IMR-90 (cell line): ENCODE results near the gene RAB8A. TPM values are rescaled to one million over a fixed set of nuclear protein-coding genes. Genes with fewer than 3 reads are reported as not detected.

Source experiments
- ATAC-seq: fragments of 200-7000 bp; cut with Tn5 transposase; 2 replicates; pipeline ENCODE4 v1.9.1; 2020; ENCODE audit warnings: low read depth, mild to moderate bottlenecking, moderate library complexity
- BruUV-seq: library from RNA; stranded (reverse); fragments of 400-500 nt; replicated peaks from 2 replicates; lab custom pipeline; 2021; lab: Mats Ljungman, UMichigan
- CTCF ChIA-PET: fragments of 300-600 bp; formaldehyde crosslinking; extraction: SDS; loops from one replicate; lab custom pipeline; 2021; ENCODE audit warnings: antibody characterized with exemption; lab: Yijun Ruan, JAX
- POLR2A ChIA-PET: fragments of 300-600 bp; sonication (Branson Sonifier 250); formaldehyde crosslinking; loops from one replicate; lab custom pipeline; 2022; ENCODE audit warnings: antibody characterized with exemption; ENCODE audit not compliant: unreplicated experiment; lab: Charles Lee
- DNase-seq: peaks from one replicate; pipeline ENCODE4 v3.0.0; 2013
- H2AFZ ChIP-seq: replicated peaks from 2 replicates; pipeline ENCODE3; 2013; ENCODE audit warnings: low read length, mild to moderate bottlenecking; ENCODE audit not compliant: poor library complexity
- H2AK5ac ChIP-seq: 2 replicates; pipeline ENCODE4 v1.6.1; 2013; ENCODE audit warnings: low read depth, low read length, inconsistent platforms
- H2AK9ac ChIP-seq: replicated peaks from 2 replicates; pipeline ENCODE3; 2013; ENCODE audit warnings: mild to moderate bottlenecking, low read depth, low read length, moderate library complexity; ENCODE audit not compliant: poor library complexity
- H2BK120ac ChIP-seq: 2 replicates; pipeline ENCODE4 v1.6.1; 2013; ENCODE audit warnings: low read depth, low read length, inconsistent platforms
- H2BK15ac ChIP-seq: 3 replicates; pipeline ENCODE4 v1.6.1; 2013; ENCODE audit warnings: low read depth, low read length, inconsistent platforms
- H2BK20ac ChIP-seq: 2 replicates; pipeline ENCODE4 v1.6.1; 2013; ENCODE audit warnings: low read depth, mild to moderate bottlenecking, inconsistent platforms, low read length, moderate library complexity
- H2BK5ac ChIP-seq: 2 replicates; pipeline ENCODE4 v1.6.1; 2013; ENCODE audit warnings: mild to moderate bottlenecking, low read depth, low read length, inconsistent platforms; ENCODE audit not compliant: poor library complexity, severe bottlenecking
- H3K14ac ChIP-seq: replicated peaks from 2 replicates; pipeline ENCODE4 v1.6.1; 2013; ENCODE audit warnings: low read depth, low read length, inconsistent platforms
- H3K18ac ChIP-seq: 2 replicates; pipeline ENCODE4 v1.6.1; 2013; ENCODE audit warnings: low read depth, low read length, control low read depth
- H3K23ac ChIP-seq: 2 replicates; pipeline ENCODE4 v1.6.1; 2013; ENCODE audit warnings: low read depth, low read length, inconsistent platforms
- H3K27ac ChIP-seq: 2 replicates; pipeline ENCODE4 v1.5.1; 2013; ENCODE audit warnings: mild to moderate bottlenecking, control low read depth, low read length; ENCODE audit not compliant: insufficient read depth
- H3K27me3 ChIP-seq: 2 replicates; pipeline ENCODE4 v1.6.1; 2013; ENCODE audit warnings: low read length; ENCODE audit not compliant: control insufficient read depth, insufficient read depth
- H3K36me3 ChIP-seq: 2 replicates; pipeline ENCODE4 v1.6.1; 2013; ENCODE audit warnings: low read length, mixed read lengths; ENCODE audit not compliant: control insufficient read depth, insufficient read depth
- H3K4ac ChIP-seq: 2 replicates; pipeline ENCODE4 v1.6.1; 2013; ENCODE audit warnings: low read depth, low read length, inconsistent platforms
- H3K4me1 ChIP-seq: 2 replicates; pipeline ENCODE4 v1.6.1; 2013; ENCODE audit warnings: low read length, mixed read lengths; ENCODE audit not compliant: control insufficient read depth, insufficient read depth
- H3K4me2 ChIP-seq: 2 replicates; pipeline ENCODE4 v1.6.1; 2013; ENCODE audit warnings: low read depth, mild to moderate bottlenecking, control low read depth, low read length, moderate library complexity
- H3K4me3 ChIP-seq: 2 replicates; pipeline ENCODE4 v1.5.1; 2013; ENCODE audit warnings: low read depth, mild to moderate bottlenecking, control low read depth, low read length, moderate library complexity; ENCODE audit not compliant: insufficient read depth
- H3K56ac ChIP-seq: 2 replicates; pipeline ENCODE4 v1.6.1; 2013; ENCODE audit warnings: low read length, inconsistent platforms; ENCODE audit not compliant: insufficient read depth; ENCODE audit errors: extremely low read depth
- H3K79me1 ChIP-seq, 2 experiments: 2 replicates each; pipeline ENCODE4 v1.6.1; 2013; ENCODE audit warnings: low read length in 2 of 2, inconsistent platforms in 1 of 2, low read depth in 1 of 2
- H3K9ac ChIP-seq: 2 replicates; pipeline ENCODE4 v1.6.1; 2013; ENCODE audit warnings: low read depth, low read length, control low read depth
- H3K9me1 ChIP-seq: 2 replicates; pipeline ENCODE4 v1.6.1; 2013; ENCODE audit warnings: low read length, inconsistent platforms; ENCODE audit not compliant: insufficient read depth
- H3K9me3 ChIP-seq: 2 replicates; pipeline ENCODE4 v1.6.1; 2013; ENCODE audit warnings: low read length; ENCODE audit not compliant: control insufficient read depth, insufficient read depth
- H4K20me1 ChIP-seq: 2 replicates; pipeline ENCODE4 v1.6.1; 2013; ENCODE audit warnings: low read length, inconsistent platforms; ENCODE audit not compliant: insufficient read depth
- H4K5ac ChIP-seq: 2 replicates; pipeline ENCODE4 v1.6.1; 2013; ENCODE audit warnings: mild to moderate bottlenecking, low read depth, low read length, control low read depth
- H4K8ac ChIP-seq, 2 experiments: 2 replicates each; pipeline ENCODE4 v1.6.1; 2013; ENCODE audit warnings: low read depth in 2 of 2, low read length in 2 of 2, control low read depth in 1 of 2, inconsistent platforms in 1 of 2
- H4K91ac ChIP-seq: 2 replicates; pipeline ENCODE4 v1.6.1; 2013; ENCODE audit warnings: low read depth, low read length, inconsistent platforms; ENCODE audit not compliant: insufficient read depth
- BHLHE40 ChIP-seq: fragments of 150-350 bp; IDR thresholded peaks from 2 replicates; pipeline ENCODE4 v1.6.1; 2016; ENCODE audit warnings: mild to moderate bottlenecking, low read depth, low read length
- CHD1 ChIP-seq: IDR thresholded peaks from 2 replicates; pipeline ENCODE4 v1.6.1; 2012; ENCODE audit warnings: low read depth, low read length, improper control_type of control experiment
- CTCF ChIP-seq: conservative IDR thresholded peaks from 2 replicates; pipeline ENCODE4 v1.5.1; 2012; ENCODE audit warnings: mild to moderate bottlenecking, low read depth, low read length, improper control_type of control experiment
- FOS ChIP-seq: fragments of 150-350 bp; IDR thresholded peaks from 2 replicates; pipeline ENCODE4 v1.6.1; 2016; ENCODE audit warnings: low read depth, low read length
- MXI1 ChIP-seq: IDR thresholded peaks from 2 replicates; pipeline ENCODE4 v1.6.1; 2012; ENCODE audit warnings: low read depth, mild to moderate bottlenecking, low read length, moderate library complexity, borderline replicate concordance
- NFE2L2 ChIP-seq: fragments of 150-350 bp; IDR thresholded peaks from 2 replicates; pipeline ENCODE4 v1.6.1; 2016; ENCODE audit warnings: low read depth, mild to moderate bottlenecking, low read length
- POLR2A ChIP-seq: IDR thresholded peaks from 2 replicates; pipeline ENCODE4 v1.6.1; 2012; ENCODE audit warnings: mild to moderate bottlenecking, low read depth, low read length
- RAD21 ChIP-seq: IDR thresholded peaks from 2 replicates; pipeline ENCODE4 v1.6.1; 2012; ENCODE audit warnings: low read length, improper control_type of control experiment
- RCOR1 ChIP-seq: IDR thresholded peaks from 2 replicates; pipeline ENCODE4 v1.6.1; 2012; ENCODE audit warnings: mild to moderate bottlenecking, low read length, improper control_type of control experiment; ENCODE audit not compliant: insufficient replicate concordance
- RFX5 ChIP-seq: IDR thresholded peaks from 2 replicates; pipeline ENCODE4 v1.8.0; 2012; ENCODE audit warnings: low read depth, mild to moderate bottlenecking, low read length, moderate library complexity
- SMC3 ChIP-seq: fragments of 150-350 bp; IDR thresholded peaks from 2 replicates; pipeline ENCODE4 v1.6.1; 2016; ENCODE audit warnings: low read depth, mild to moderate bottlenecking, antibody characterized with exemption, low read length, moderate library complexity
- USF2 ChIP-seq: fragments of 150-350 bp; IDR thresholded peaks from 2 replicates; pipeline ENCODE4 v1.6.1; 2017; ENCODE audit warnings: mild to moderate bottlenecking, antibody characterized with exemption, low read length, low read depth
- WGBS, 2 experiments: methylation state at CpG; one replicate each; pipeline versions ENCODE4 v1.1.5 to v1.1.7; 2013; ENCODE audit warnings: missing lambda C conversion rate in 2 of 2; ENCODE audit not compliant: insufficient read length in 1 of 2; ENCODE audit errors: extremely low coverage in 2 of 2; 5-methylcytosine and 5-hydroxymethylcytosine counted together
- dilution Hi-C: fragments of 300-500 bp; cut with HindIII; formaldehyde crosslinking; loops from one replicate; pipeline ENCODE4 v1.14.3; 2018; ENCODE audit warnings: low sequenced_read_pairs; ENCODE audit not compliant: unreplicated experiment
- in situ Hi-C: fragments of 300-500 bp; cut with MboI; formaldehyde crosslinking; loops from 3 replicates; pipeline ENCODE4 v1.14.3; 2019; ENCODE audit warnings: low sequenced_read_pairs, inconsistent platforms, mixed read lengths
- intact Hi-C: fragments of 100-400 bp; cut with micrococcal nuclease; formaldehyde crosslinking; loops from 2 replicates; pipeline ENCODE4 v1.10.0; 2022
- polyA plus RNA-seq, 3 experiments: library from polyadenylated mRNA; depleted of rRNA; stranded (reverse); fragments of >200 nt; gene quantifications; 2 replicates each; pipeline ENCODE4 v1.2.3, GENCODE V29; 2012; ENCODE audit warnings: low replicate concordance in 1 of 3
- total RNA-seq: library from RNA; depleted of rRNA; stranded (reverse); fragments of >200 nt; gene quantifications from 2 replicates; pipeline ENCODE4 v1.2.3, GENCODE V29; 2012

RAB8A gene
- total and polyA plus RNA-seq, 2 of the 4 experiments (the other 2 are of a cell fraction), result 64.5 to 135 TPM

GRCh38 chr19:16062789-16063188, 48.9 kb upstream of the RAB8A start:
- intact Hi-C loops, result no loop called here
- H3K18ac ChIP-seq, result no peak overlapping the region
- H3K79me1 ChIP-seq, result peaks cover 3 to 32% of the 10 kb centered on the region in 2 experiments
- POLR2A ChIA-PET, result no interaction called here
- H3K23ac ChIP-seq, result no peak overlapping the region
- CTCF ChIA-PET, result interaction anchor here (0.6 to 2.6 kb wide), 4 partner anchors 9 to 48 kb away, joined by 4 to 11 read pairs (median 4); no protein-coding TSS in a partner anchor
- no TSS peak for BruUV-seq
- no peak overlapping the region for H2AK5ac ChIP-seq
- TF ChIP-seq RCOR1 (no peak), BHLHE40 (no peak), POLR2A (no peak), CHD1 (no peak), CTCF (peak; percentile 63), RFX5 (no peak), MXI1 (no peak), NFE2L2 (no peak), FOS (no peak), USF2 (no peak), RAD21 (peak; percentile 31; the same call in 1 of the 2 replicates), SMC3 (no peak)
- no peak overlapping the region for H3K56ac ChIP-seq
- peak overlapping the region; percentile 60; the same call in 1 of the 2 replicates for H3K4ac ChIP-seq
- dilution Hi-C loops, result no loop called here
- H4K8ac ChIP-seq, result no peak overlapping the region
- H2BK15ac ChIP-seq, result no peak overlapping the region
- H3K9ac ChIP-seq, result no peak overlapping the region
- H3K36me3 ChIP-seq, result no peaks in the 10 kb centered on the region
- H3K9me1 ChIP-seq, result peaks cover 21% of the 10 kb centered on the region
- H3K9me3 ChIP-seq, result peaks cover 3% of the 10 kb centered on the region
- no peak overlapping the region for H3K14ac ChIP-seq
- H3K27me3 ChIP-seq, result no peaks in the 10 kb centered on the region
- no peak for DNase-seq
- 100% methylated on average over 1 of the region's 2 CpGs; no CpG with 5 or more reads in 1 of the 2 experiments for WGBS, 2 experiments
- H4K91ac ChIP-seq, result no peak overlapping the region
- peak overlapping the region; percentile 84 for H2AK9ac ChIP-seq
- no peak overlapping the region for H2AFZ ChIP-seq
- H4K5ac ChIP-seq, result no peak overlapping the region
- no peak overlapping the region for H3K4me3 ChIP-seq
- no peak overlapping the region for H2BK20ac ChIP-seq
- 0 out of 2 replicates have a peak, but pooled peaks cover 1% of the 10 kb centered on the region for H4K20me1 ChIP-seq
- no peak overlapping the region for H3K4me2 ChIP-seq
- H2BK5ac ChIP-seq, result no peak overlapping the region
- peaks cover 14% of the 10 kb centered on the region for H3K4me1 ChIP-seq
- no peak overlapping the region for H3K27ac ChIP-seq
- H2BK120ac ChIP-seq, result no peak overlapping the region
- ATAC-seq, result no peak
- in situ Hi-C loops, result no loop called here
